Activated T-helper 1 cell treated with anti-CD3 and anti-CD28 coated beads, Interleukin-2, amount 50 U/mL, for 16 hours (primary cell): ENCODE results near the gene IL1B.

Experiments used
- DNase-seq, 2 donors: peaks; one replicate each; pipeline ENCODE4 v3.0.0-alpha.2; 2020; ENCODE audit warnings: low read depth in 1 of 2, low spot score in 1 of 2

IL1B gene

DNA sequence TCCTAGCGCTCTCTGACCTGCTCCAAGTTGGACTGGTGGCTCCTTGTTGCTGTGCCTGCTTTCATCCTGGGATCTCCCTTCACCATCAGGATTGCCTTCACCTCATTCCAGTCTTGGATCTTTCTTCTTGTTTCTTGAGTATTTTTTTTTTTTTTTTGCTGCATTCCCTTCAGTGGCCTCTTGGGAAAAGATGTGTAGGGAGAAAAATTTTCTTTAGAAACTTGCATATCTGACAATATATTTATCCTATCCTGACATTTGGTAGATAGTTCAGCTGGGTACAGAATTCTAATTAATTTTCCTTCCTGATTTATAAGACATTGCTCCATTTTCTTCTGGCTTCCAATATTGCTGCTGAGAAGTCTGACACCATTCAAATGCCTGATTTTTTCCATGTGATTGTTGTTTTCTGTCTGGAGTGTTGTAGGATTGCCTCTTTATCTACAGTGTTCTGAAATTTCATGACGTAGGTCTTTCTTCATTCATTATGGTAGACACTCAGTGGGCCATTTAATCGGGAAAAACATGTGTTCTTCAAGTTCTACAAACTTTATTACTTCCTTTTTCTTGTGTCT is 29.3 kb downstream of the IL1B start:
- DNase-seq, result no peak

- DNase-seq, result no peak
Observed at GRCh38 chr2:112805542-112805941, 31.0 kb downstream of the IL1B start.

DNA sequence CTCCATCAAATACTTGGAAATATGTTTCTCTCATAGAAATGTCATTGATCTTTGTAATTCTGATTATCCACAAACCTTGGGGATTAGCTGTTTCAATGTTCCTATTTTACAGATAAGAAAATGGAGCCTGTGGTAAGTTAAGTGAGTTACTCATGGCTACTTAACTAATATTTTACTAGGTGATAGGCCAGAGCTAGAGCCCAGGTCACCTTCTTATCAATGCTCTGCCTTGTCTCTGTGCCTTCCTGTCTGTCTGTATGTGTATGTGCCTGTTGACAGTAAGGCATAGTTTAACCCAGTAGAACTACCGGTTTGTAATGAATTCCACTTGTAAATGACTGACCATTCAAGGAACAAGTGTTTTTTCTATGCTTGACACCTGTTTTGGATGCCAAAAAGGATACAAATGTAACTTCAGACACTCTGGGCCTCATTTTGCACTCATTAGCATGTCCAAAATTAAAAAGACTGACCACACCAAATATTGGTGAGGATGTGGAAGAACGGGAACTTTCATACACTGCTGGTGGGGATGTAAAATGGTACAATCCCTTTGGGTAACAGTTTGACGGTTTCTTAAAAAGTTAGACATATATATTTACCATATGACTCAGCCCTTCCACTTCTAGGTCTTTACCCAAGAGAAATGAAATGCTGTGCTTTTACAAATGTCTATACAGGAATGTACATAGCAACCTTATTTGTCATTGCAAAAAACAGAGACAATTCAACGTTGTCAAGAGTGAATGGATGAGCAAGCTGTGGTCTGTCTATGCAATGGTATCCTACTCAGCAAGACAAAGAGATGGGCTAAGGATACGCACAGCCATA is 32.7 kb downstream of the IL1B start:
- no peak for DNase-seq

- DNase-seq, result no peak
Observed at GRCh38 chr2:112800881-112801583, 35.5 kb downstream of the IL1B start.

GRCh38 chr2:112798979-112799975 is 37.3 kb downstream of the IL1B start:
- DNase-seq, result no peak

DNA sequence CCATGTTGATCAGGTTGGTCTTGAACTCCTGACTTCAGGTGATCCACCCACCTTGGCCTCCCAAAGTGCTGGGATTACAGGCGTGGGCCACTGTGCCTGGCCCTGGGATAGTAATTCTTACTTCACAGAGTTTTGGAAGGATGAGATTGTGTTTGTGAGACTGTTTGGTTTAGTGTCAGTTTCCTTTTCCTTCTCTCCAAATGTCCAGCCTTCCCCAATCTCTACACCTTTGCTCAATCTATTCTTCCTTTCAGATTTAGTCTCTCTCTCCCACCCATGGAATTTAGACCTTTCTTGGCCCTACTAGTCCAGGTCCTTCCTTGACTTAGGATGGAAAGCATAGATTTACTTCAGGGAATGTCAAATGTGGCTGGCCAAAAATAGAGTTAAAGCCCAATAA is 40.1 kb downstream of the IL1B start:
- no peak for DNase-seq

DNA sequence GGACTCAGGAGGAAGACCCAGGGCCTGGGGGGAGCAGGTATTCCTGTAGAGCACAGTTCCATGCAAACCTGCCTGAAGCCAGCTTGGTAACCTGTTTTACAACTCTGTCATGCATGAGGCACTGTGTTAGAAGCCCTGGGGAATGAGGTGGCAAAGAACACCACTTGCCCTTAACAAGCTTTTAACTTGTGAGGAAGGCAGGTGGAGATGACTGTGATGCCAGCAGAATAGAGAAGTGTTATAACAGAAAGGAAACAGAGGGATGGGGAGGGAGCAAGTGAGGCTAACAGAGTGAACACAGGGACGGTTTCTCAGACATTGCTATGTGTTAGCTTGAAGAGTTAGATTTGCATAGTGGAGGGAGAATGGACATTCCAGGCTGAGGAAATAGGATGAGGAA is 40.8 kb downstream of the IL1B start:
- no peak for DNase-seq

GRCh38 chr2:112794841-112795240 is 41.7 kb downstream of the IL1B start:
- DNase-seq, result no peak

DNA sequence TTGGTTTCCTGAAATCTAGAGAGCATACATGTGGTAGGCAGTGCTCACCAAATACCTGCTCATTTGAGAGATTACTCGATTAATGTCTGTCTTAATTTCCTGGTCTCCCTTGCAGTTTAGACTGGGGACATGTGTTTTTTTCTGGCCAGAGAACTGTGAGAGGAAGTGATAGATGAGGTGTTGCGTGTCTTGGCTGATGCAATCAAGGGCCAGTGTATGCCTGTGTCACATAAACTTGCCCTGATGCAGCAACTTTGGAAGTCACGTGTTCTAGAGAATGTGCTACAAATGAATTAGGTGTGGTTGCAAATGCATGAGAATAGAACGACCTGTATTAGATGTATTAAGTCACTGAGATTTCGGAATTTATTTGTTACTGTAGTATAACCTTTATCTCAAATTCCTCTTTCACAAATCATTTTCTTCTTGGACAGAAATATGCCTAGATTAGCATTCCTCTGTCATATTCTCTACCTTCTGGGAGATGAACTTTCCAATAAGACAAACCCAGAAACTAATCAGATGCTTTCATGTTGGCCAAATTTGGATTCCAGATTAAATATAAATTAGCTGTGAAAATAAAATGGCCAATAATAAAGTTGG is 42.3 kb downstream of the IL1B start:
- DNase-seq, result peak in 1 of 2 donors; percentile 4

GRCh38 chr2:112793449-112793978 is 43.1 kb downstream of the IL1B start:
- no peak for DNase-seq

DNA sequence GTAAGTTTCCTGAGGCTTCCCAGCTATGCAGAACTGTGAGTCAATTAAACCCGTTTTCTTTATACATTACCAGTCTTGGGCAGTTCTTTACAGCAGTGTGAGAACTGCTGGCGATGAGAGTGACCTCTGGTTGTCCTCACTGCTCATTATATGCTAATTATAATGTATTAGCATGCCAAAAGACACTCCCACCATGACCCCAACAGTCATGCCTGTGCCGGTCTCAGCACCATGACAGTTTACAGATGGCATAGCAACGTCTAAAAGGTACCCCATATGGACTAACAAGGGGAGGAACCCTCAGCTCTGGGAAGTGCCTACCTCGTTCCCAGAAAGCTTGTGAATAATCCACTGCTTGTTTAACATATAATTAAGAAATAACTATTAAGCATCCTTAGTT is 44.2 kb downstream of the IL1B start:
- DNase-seq, result no peak

GRCh38 chr2:112791693-112792230 is 44.8 kb downstream of the IL1B start:
- DNase-seq, result no peak

- no peak for DNase-seq
Observed at GRCh38 chr2:112791019-112791418, 45.6 kb downstream of the IL1B start.

DNA sequence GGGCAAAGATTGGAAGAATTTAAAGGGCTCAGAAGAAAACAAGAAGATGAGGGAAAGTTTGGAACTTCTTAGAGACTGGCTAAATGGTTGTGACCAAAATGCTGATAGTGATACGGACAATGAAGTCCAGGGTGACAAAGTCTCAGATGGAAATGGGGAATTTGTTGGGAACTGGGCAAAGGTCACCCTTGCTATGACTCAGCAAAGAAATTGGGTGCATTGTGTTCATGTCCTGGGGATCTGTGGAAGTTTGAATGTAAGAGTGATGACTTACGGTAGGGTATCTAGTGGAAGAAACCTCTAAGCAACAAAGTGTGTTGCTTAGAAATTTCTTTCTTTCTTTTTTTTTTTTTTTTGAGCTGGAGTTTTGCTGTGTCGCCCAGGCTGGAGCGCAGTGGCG is 46.3 kb downstream of the IL1B start:
- no peak for DNase-seq

DNA sequence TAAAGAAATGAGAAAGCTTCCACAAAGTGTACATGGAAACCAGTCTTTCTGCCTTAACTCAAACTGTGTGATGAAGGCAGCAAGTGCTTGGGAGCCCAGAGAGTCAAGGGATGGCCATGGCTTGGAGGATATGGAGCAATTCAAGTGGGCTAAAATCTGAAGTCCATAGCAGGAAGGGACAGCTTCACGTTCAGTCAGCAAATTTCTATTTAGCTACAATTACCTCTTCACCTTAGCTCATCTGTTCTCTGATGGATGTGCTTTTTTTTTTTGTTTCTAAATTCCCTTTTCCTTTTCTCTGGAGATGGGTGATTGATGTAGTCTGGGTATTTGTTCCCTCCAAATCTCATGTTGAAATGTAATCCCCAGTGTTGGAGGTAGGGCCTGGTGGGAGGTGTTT is 47.4 kb downstream of the IL1B start:
- no peak for DNase-seq

DNA sequence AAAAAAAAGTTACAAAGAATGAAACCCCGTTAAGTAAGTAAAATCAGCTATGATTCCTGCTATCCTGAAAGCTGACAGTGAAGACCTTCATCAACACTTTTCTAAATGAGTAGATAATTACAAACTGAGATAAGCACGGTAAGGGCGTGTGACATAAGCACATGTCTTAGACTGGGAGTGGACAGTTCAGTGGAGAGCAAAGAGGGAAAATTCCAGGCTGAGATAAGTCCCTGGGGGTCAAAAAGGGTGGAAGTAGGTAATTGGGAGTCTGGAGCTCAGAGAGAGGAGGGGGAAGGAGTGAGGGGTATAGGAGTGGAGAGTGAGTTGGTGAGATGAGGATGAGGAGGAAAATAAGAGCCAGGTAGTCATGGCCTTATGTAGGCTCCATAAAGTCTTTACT is 47.9 kb downstream of the IL1B start:
- no peak for DNase-seq

- DNase-seq, result no peak
Observed at GRCh38 chr2:112787729-112788393, 48.7 kb downstream of the IL1B start.

DNA sequence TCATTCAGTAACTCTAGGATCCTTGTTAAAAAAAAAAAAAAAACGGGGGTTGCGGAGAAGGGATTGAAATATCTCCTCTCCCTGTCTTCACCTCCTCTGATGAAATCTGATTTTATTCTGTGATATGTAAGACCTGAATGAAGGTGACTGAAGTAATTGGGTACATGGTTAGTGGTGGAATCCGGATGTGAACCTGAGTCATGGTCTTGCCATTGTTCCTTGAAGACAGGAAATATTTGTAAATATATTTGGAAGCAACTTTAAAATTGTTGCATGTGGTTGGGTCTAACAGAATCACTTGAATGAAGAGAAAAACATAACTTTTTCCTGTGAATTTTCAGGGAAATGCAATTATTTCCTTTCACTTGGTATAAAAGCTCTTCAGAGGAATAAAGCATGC is 49.3 kb downstream of the IL1B start:
- DNase-seq, result no peak
